GM19025 (cell line): ENCODE data around the gene PTK7.
"Not testable (repeated sequence)": the region's sequence is repeated elsewhere in the genome, so short reads cannot be mapped to it uniquely, and the experiment has no call there.

Experiments used
- ATAC-seq: cut with Tn5 transposase; IDR thresholded peaks from one replicate; pipeline ENCODE4 v1.9.1; 2021; ENCODE audit warnings: mild to moderate bottlenecking, low read depth, moderate library complexity; ENCODE audit not compliant: unreplicated experiment

Gene PTK7

GRCh38 chr6:43075670-43076463 is at the start of gene PTK7:
Gene PTK7 (plus strand): TSS chr6:43076314. CDS start chr6:43076489, 175 bp downstream.
- no peak for ATAC-seq

GRCh38 chr6:43026365-43026764 is 49.7 kb upstream of the PTK7 start:
- no peak for ATAC-seq

- no peak for ATAC-seq
Observed at GRCh38 chr6:43029120-43029519, 47.0 kb upstream of the PTK7 start.

- ATAC-seq: no peak
Observed at GRCh38 chr6:43032326-43032725, 43.8 kb upstream of the PTK7 start.

GRCh38 chr6:43033496-43034189 is 42.5 kb upstream of the PTK7 start:
- ATAC-seq: no peak

GRCh38 chr6:43034190-43034525 is 42.0 kb upstream of the PTK7 start:
- ATAC-seq: no peak

GRCh38 chr6:43035495-43036194 is 40.5 kb upstream of the PTK7 start:
- ATAC-seq: no peak

GRCh38 chr6:43036712-43037111 is 39.4 kb upstream of the PTK7 start:
- no peak for ATAC-seq

GRCh38 chr6:43037197-43037596 is 38.9 kb upstream of the PTK7 start:
- ATAC-seq: no peak

GRCh38 chr6:43037706-43038105 is 38.4 kb upstream of the PTK7 start:
- ATAC-seq: no peak

- no peak for ATAC-seq
Observed at GRCh38 chr6:43038727-43039126, 37.4 kb upstream of the PTK7 start.

GRCh38 chr6:43040542-43041257 is 35.4 kb upstream of the PTK7 start:
- ATAC-seq: no peak

GRCh38 chr6:43041475-43041874 is 34.6 kb upstream of the PTK7 start:
- ATAC-seq: not testable (repeated sequence)

GRCh38 chr6:43043310-43043709 is 32.8 kb upstream of the PTK7 start:
- ATAC-seq: no peak

- ATAC-seq: no peak
Observed at GRCh38 chr6:43045371-43045930, 30.7 kb upstream of the PTK7 start.

- no peak for ATAC-seq
Observed at GRCh38 chr6:43047998-43048397, 28.1 kb upstream of the PTK7 start.

- ATAC-seq: no peak
Observed at GRCh38 chr6:43050981-43051380, 25.1 kb upstream of the PTK7 start.

- ATAC-seq: no peak
Observed at GRCh38 chr6:43052225-43052841, 23.8 kb upstream of the PTK7 start.

- no peak for ATAC-seq
Observed at GRCh38 chr6:43052842-43053544, 23.1 kb upstream of the PTK7 start.
